GM19193 (cell line): ENCODE data around the gene JAKMIP1.

Source experiments
- POLR2A ChIP-seq: IDR thresholded peaks from 4 replicates; pipeline ENCODE4 v1.6.1; 2011; ENCODE audit not compliant: insufficient read depth, insufficient read length; ENCODE audit errors: extremely low read depth

Gene JAKMIP1

DNA sequence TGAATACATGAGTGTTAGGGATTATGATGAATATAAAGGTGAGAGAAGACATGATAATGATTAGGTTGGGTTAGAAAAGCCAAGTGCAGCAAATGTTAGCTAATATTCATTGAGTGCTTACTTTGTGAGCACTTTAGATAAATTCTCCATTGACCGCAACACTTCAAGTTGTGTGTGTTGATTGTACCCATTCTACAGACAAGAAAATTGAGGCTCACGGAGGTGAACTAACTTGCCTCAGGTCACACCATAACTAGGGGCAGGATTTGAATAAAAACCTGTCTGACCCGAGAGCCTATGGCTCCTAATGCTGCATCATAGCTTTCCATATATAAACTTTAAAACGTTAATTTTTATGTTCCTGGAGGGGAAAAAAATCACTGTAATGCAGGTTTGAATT lies 167.0 kb downstream of the JAKMIP1 start:
- TF ChIP-seq POLR2A, result no peak

DNA sequence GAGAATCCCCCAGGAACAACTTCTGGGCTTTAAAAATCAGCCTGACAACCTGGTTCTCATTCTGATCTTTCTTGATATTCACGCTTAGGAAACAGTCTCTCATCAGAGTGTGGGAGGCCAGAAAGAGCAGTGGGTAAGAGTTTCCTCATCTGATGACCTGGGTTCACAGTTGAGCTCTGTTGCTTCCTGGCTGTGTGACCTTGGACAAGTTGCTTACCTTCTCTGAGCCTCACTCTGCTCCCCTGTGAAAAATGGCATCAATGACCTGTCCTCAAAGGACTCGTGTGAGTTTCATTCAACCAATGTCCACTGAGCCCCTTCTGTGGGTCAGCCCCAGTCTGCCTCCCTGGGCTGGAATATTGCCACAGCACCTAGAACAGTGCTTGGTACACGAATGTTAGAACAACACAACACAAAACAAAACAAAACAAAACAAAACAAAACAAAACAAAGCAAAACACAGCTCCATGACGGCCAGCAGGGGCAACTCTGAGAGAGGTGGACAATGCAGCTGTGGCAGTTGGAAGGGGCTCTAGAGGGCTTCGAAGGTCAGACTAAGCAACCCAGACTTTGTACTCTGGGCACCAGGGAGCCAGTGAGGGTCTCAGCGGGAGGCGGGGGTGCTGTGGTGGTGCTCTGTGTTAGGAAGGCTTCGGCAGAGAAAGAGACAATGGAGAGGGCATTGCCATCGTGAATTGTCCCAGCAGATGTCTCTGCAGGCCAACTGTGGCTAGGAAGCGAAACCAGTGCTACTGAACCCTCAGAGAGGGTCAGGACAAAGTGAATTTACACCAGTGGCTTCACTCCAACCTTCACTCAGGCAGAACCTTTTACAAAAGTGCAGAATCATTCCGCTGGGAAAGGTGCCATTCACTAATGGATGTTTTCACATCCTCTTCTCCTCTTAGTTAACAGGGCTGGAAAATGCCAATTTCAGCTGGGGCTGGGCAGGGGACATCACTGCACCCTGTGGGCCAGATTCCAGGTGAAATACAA lies 167.8 kb downstream of the JAKMIP1 start:
- TF ChIP-seq POLR2A, result no peak

DNA sequence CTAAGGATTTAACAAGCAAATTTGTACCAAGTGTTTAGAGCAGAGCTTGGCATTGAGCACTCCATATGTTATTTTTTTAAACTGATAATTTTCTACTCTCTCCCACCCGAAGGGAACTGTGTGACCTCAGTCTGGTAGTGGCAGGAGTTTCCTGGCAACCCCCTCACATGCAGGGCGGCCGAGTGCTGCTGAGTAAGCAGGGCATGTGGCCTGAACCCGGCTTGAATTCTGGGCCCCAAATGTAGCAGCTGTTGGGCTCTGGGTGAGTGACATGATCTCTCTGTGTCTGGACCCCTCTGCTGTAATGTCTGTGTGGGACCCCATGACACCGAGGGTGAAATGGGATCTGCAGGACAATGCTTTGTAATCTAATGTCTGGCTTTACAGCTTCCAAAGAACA lies 168.5 kb downstream of the JAKMIP1 start:
- TF ChIP-seq POLR2A, result no peak

DNA sequence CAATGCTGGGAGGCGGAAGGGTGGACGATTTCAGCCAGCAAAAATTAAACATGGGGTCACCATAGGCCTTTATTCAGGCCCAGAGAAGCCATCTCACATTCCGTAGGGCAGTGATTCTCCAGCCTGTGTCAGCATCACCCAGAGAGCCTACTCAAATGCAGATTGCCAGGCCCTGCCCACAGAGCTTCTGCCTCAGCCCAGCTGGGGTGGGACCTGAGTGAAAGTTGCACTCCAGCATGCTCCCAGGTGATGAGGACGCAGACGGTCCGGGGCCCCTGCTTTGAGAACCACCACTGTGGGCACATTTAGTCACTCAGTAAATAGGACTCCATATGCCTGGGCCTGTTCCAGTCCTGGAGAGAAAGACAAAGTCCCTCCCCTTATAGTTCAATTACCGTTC lies 169.7 kb downstream of the JAKMIP1 start:
- TF ChIP-seq POLR2A, result no peak

DNA sequence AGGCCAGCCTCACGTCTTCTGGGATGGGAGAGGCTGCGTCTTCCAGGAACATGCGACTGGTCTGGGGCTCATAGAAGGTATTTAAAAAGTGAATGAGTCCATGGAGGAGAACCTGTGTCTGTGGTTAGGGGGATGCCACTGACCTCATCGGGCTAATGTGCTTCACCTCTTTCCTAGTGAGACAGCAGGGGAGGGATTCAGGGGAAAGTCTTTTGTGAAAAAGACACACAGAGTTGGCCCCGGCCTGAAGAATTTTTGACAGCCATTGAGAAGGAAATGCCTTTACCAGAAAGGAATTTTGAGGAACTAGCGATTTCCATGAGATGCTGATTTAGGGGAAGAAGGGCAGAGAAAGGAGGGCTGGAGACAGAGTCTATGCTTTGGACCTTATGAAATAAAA lies 171.1 kb downstream of the JAKMIP1 start:
- no peak for TF ChIP-seq POLR2A

DNA sequence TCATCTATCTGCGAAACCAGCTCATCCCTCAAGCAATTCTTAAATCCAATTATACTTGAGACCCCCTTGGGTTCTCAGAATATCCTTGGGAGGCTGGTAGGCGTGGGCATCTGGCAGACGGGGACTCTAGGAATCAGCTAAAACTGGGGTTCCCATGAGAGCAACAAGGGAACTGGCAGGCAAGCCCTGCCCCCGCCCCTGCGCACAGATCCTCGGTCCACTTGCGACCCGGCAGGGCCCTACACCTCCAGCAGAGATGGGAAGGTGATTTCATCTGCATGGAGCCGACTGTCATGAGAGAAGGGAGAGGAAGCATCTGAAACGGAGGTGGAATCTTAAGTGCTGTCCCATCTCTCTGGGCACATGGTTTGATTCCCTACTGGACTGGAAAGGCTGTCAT lies 172.2 kb downstream of the JAKMIP1 start:
- no peak for TF ChIP-seq POLR2A

DNA sequence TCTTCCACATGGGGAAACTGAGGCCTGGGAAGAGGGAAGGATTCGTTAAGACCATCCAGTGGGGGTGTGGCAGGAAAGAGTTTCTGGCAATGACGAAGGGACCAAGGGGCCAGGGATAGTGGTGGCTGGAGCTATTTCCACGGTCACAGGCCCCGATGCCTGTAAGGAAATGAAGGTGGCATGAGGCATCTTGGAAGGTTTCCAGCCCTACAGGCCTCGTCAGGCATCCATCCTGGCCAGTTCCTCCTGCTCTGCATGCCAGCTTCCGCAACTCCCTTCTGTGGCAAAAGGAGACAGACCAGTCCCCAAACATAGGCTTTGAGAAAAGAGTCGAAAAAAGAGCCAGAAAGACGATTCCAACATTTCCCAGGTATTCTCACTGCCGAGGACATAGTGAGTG lies 173.0 kb downstream of the JAKMIP1 start:
- no peak for TF ChIP-seq POLR2A

DNA sequence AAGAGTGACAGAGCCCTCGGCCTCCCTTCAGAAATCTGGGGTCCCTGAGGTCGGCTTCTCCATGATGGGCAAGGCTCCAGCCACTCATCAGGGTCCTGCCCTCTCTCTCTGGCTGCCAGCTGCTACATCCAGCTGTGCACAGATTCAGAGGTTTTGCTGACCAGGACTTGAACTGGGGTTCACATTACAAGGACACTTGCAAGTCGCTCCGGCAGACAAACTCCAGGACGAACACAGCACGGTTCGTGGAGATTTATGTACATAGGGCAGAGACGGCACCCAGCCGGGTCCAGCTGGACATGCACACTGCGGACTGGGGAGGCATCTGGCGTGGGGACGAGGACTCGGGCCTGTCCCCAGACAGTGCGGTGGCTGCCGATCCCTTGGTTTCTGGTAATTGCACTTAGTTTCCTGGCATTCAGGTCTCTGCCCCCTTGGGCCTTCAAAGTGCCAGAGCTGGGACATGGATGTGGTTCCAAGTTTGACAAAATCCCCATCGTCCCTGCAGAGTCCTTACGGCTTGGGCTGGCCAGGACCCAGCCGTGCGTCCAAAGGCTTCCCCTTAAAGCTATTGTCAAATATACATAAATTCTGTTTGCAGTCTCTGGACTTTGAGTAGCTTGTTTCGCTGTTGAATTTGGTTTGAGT lies 175.9 kb downstream of the JAKMIP1 start:
- no peak for TF ChIP-seq POLR2A

DNA sequence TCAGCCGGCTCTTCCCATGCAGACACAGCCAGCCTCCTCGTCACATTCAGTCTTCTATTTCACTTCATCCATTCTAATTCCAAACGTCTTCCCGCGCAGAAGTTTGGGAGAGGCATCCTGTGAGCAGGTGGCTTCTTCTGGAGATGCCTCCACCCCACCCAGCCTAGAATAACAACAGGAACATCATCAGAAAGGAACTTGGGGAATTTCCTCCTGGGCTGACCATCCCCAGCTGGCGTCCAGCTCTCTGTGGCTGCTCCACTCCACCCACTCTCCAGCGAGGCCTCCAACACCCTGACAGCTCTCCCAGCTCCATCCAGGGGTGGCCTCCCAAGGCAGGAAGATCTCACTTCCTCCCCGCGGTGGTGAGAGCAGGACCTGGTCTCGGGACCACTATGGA lies 176.6 kb downstream of the JAKMIP1 start:
- no peak for TF ChIP-seq POLR2A

DNA sequence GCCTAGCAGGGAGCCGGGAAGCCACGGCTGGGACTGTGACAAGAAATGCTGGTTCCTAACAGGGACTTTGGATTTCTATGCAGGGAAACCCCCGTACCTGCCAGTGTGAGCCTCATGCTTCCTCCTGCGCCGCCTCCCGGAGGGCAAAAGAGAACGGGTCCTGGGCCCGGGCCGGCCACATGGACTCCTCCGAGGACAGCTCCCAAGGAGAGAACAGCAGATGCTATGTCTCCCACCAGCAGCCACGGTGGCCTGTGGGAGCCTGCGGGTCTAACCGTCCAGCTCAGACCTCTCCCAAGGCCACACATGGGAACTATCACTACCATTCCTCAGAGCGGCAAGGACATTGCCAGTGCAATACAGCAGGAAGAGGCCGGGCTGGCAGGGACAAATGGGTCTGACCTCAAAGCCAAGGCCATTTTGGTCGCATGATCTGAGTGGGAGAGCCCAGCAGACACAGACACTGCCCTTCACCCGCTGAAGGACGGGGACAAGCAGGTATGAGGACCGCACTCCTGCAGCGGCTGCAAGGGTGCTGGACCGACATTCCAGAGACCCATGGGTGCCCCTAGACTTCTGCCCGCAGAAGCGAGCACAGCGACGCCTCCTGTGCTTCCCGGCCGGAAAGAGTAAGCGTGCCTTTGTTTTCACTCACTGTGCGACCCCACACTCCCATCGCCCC lies 177.6 kb downstream of the JAKMIP1 start:
- TF ChIP-seq POLR2A, result no peak

DNA sequence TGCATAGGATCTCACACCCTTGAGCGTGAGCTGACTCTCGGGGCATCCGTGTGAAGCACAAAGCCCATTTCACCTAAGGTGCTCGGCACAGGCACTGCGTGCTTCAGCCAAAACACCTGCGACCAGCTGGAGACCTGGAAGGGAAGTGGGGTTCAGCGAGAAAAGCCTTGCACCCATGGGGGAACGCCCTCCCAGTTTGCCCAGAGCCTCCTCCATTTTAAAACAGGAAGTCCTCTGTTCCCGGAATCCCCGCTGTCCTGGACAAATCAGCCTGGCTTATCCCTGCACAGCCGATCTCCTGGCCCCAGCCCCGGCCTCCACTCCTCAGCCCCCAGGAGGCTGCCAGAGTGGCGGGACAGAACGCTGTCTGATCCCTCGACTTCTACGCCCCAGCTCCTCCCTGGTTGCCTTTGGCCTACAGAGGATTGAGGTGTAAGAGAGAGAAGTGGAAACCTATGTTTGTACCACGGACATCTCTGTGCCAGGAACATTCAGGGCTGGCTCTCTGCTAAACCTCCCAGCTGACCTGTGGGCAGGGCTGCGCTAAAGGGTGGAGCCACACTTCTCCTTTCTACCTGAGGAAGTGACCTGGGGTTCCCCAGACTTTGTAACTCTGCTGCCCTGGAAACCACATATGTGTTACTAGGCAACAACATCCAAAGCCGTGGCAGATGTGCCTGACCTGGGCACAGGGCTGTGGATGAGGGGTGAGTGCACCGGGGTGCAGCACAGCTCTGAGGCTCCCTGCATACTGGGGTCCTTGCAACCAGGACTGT lies 178.3 kb downstream of the JAKMIP1 start:
- TF ChIP-seq POLR2A, result no peak

DNA sequence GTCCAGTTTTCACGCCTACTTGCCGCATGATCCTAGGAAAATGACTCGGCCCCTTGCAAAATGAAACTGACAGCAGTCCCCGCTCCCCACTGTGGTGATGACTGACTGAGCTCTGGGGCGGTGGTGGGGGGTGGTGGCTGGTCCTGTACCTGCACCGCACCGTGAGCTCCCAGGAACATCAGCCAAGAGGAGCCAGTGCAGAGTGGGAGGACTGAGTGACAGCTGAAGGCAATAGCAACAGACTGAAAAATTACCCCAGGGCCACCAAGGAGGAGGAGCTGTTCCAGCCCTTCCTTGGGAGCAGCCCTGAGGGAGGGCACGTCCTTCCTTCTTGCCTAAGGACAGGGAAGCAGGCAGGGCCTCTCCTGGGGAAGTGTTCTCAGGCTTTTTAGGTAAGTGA lies 179.7 kb downstream of the JAKMIP1 start:
- no peak for TF ChIP-seq POLR2A

DNA sequence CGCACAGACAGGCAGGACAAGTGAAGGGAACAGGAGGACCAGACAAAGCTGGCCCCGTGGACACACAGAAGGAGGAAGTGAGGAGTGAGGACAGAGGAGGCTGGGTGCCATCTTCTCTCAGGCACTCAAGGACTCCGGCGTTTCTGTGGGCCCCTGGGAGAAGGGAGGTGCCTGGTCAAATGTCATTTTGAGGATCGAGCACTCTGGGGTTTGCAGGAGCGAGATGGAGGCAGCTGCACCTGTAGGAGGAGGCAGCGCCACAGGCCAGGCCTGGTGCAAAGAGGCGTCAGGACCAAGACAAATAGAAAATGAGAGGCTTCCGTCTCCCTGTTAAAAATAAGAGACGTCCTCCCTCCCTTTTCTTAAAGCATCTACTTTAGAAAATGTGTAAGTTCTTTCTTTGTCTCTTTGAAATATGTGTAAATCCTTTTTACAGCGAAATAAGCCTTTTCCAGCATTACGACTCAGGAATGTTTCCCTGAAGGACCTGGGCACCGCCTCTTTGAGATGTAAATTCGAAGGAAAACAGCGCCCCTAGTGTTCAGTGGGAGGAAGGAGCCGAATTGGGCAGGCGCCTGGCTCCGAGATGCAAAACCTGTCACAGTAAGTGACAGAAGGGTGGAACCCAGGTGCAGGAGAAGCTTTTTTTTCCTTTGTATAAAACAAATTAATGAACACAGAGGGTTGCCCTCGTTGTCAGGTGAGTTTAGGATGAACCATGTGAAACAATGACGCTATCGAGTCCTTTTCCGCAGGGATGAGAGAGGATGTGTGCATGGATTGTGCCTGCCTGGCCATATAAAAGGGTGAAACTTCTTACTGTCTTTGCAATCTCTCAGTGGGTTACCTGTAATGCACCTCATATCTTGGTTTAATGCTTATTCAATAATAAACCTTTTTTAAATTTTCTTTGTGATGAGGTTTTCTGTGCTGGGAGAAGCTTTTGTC lies 180.8 kb downstream of the JAKMIP1 start:
- no peak for TF ChIP-seq POLR2A

DNA sequence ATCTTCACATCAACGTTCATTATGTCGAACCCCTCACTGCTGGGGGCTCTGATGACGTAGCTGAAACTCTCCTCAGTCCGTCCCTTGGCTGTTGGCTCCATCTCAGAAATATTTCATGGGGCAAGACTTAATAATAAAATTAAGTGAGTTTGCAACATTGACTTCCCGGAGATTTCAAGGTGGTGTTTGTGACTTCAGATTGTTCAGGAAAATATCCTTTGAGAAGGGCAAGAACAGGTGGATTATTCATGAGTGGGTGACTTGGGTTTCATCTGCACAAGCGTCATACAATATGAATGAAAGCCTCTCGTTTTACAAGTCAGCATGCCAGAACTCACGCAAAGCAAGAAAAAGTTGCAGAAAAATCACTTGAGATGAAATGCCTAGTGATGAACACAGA lies 182.0 kb downstream of the JAKMIP1 start, which contains the start of gene C4orf50:
Gene C4orf50, minus strand, starts transcription at position 101 of the 400 bp plus-strand sequence.
- no peak for TF ChIP-seq POLR2A

DNA sequence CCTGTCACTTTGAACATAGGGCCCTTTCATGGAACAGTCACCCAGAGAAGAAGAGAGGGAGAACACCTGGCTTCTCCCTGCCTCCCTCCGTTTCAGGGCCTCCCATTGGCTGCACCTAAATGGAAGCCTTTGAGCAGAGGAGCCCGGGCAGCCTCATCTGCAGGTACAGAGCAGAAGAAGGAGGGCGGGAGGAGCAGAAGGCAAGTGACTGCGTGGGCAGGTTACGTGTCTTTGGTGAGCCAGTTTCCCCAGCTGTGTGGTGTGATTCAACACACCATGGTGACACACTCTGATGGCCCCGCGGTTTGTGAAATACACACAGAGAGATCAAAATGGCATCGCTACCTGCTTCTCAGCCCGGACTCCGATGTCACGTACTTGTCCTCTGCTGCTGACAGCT lies 182.5 kb downstream of the JAKMIP1 start:
- TF ChIP-seq POLR2A, result no peak
